Spleen (tissue), 11 donors: ENCODE measurements around the gene RIBC2. TPM values are rescaled to one million over a fixed set of nuclear protein-coding genes. Genes with fewer than 3 reads are reported as not detected.

ENCODE experiments used
- DNase-seq: peaks from one replicate; pipeline ENCODE4 v3.0.0-alpha.2; 2020
- H3K27ac ChIP-seq, 8 donors: fragments of 200-600 bp; sonication (generic) in 7 of 8; 1 replicate in 4 of 8; 2 replicates in 4 of 8; pipeline versions ENCODE4 v1.5.0 to v1.8.0; 2016 to 2021; ENCODE audit warnings: inconsistent platforms in 4 of 8, mild to moderate bottlenecking in 4 of 8, moderate library complexity in 1 of 8
- H3K27me3 ChIP-seq, 7 donors: fragments of 200-600 bp; sonication (generic) in 6 of 7; replicated peaks in 1 of 7; 1 replicate in 4 of 7; 2 replicates in 3 of 7; pipeline versions ENCODE4 v1.5.0 to v1.8.0; 2016 to 2021; ENCODE audit warnings: inconsistent platforms in 3 of 7, mild to moderate bottlenecking in 1 of 7
- H3K36me3 ChIP-seq, 6 donors: fragments of 200-600 bp; sonication (generic) in 5 of 6; 1 replicate in 4 of 6; 2 replicates in 2 of 6; pipeline versions ENCODE4 v1.5.0 to v1.8.0; 2016 to 2021; ENCODE audit warnings: inconsistent platforms in 2 of 6
- H3K4me1 ChIP-seq, 6 donors: fragments of 200-600 bp; sonication (generic) in 5 of 6; 1 replicate in 3 of 6; 2 replicates in 3 of 6; pipeline versions ENCODE4 v1.5.0 to v1.8.0; 2016 to 2021; ENCODE audit warnings: inconsistent platforms in 3 of 6
- H3K4me3 ChIP-seq, 8 donors: fragments of 200-600 bp; sonication (generic) in 7 of 8; 1 replicate in 4 of 8; 2 replicates in 4 of 8; pipeline versions ENCODE4 v1.5.0 to v1.8.0; 2016 to 2021; ENCODE audit warnings: inconsistent platforms in 4 of 8, mild to moderate bottlenecking in 4 of 8, moderate library complexity in 2 of 8
- H3K9me3 ChIP-seq, 8 donors: fragments of 200-600 bp; sonication (generic) in 7 of 8; 1 replicate in 4 of 8; 2 replicates in 4 of 8; pipeline versions ENCODE4 v1.5.0 to v1.8.0; 2016 to 2021; ENCODE audit warnings: inconsistent platforms in 4 of 8
- POLR2A ChIP-seq, 3 donors: fragments of 450-650 bp; IDR thresholded peaks; one replicate each; pipeline ENCODE4 v1.5.1; 2017; ENCODE audit warnings: antibody characterized with exemption in 3 of 3, mild to moderate bottlenecking in 1 of 3
- POLR2AphosphoS5 ChIP-seq, 3 donors: sonication (generic); formaldehyde crosslinking; IDR thresholded peaks; one replicate each; pipeline ENCODE4 v1.5.1; 2017; ENCODE audit warnings: antibody characterized with exemption in 3 of 3
- WGBS, 5 donors: extraction: QIAGEN DNeasy Blood & Tissue Kit in 3 of 5; methylation state at CpG; one replicate each; pipeline versions ENCODE4 v1.1.5 to v1.1.7; 2013 to 2018; 5-methylcytosine and 5-hydroxymethylcytosine counted together
- intact Hi-C: fragments of 100-400 bp; cut with DNase I; formaldehyde crosslinking; loops from one replicate; pipeline ENCODE4 v1.15.0; 2023; ENCODE audit warnings: low total_unique reads
- polyA plus RNA-seq, 3 donors: library from polyadenylated mRNA; stranded (reverse); fragments of 200-250 nt; gene quantifications; one replicate each; pipeline ENCODE4 v1.2.1, GENCODE V29; 2013
- total RNA-seq, 7 donors: library from RNA; depleted of rRNA in 3 of 7; stranded (reverse); fragments of >200 nt in 3 of 7; fragmentation: NEBNext Ultra II Directional in 4 of 7; extraction: Animal tissue kit (Norgen Biotek cat#: 25700) in 4 of 7; gene quantifications; one replicate each; pipeline versions ENCODE4 v1.1.0 to v1.2.1, GENCODE V29; 2016 to 2021
- TF ChIP-seq, protein P1 (sequence below), 11 experiments: fragments of 200-600 bp in 7 of 11; fragments of 450-650 bp in 4 of 11; sonication (generic) in 4 of 11; IDR thresholded peaks in 8 of 11; conservative IDR thresholded peaks in 3 of 11; 1 replicate in 7 of 11; 2 replicates in 4 of 11; pipeline versions ENCODE4 v1.4.0 to v1.8.0; 2016 to 2021; ENCODE audit warnings: antibody characterized with exemption in 11 of 11, inconsistent platforms in 4 of 11, mild to moderate bottlenecking in 1 of 11
- donor health status: healthy with polysubstance abuse.
- donor health status: DM: no; HTN: no; CAD: no; lungs with moderate emphysema.
- donor health status: DM: no; HTN: no; CAD: no.
- donor health status: Bipolar disorder and iron deficiency.
- donor health status: healthy.
- donor health status: DM: no; HTN: no; CAD: no.
- donor health status: DM: yes; HTN: yes; CAD: no.

RIBC2 gene
- total and polyA plus RNA-seq, 10 donors: 0.27 to 0.83 (median 0.37) TPM; not detected in 4

DNA sequence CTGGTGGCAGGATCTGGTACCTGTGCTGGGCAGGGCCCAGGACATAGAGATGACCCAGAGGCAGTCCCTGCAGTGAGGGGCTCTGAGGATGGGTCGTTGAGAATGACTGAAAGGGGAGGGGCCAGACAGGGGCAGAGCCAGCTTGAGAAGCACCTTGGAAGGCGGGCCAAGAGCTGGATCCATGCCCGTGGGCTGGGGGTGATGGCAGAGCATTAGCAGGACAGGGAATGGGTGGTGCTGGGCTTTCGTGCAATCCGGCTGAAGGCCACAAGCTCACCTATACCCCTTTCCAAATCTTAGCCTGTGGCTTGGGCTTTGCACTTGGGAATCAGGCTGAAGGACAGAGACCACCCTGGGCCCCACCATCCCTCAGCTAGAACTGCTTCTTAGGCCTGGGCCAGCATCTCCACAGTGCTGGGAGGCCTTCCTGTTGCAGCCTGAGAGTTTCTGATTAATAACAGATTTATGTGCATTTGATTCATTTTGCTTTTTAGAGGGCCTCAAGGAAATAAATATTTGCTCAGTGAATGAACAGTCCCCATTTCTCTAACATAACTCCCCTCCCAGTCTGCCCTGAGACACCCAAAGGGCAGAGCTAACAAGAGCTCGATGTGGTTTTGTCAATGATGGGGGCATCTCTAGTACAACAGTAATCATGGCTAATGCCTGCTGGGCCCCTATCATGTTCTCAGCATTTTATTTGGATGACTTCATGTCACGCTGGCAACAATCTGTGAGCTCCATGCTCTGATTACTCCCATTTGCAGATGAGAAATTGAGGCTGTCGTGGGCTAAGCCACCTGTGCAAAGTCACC lies 39.3 kb downstream of the RIBC2 start:
- no peaks in the 10 kb centered on the region for H3K9me3 ChIP-seq
- TF ChIP-seq, protein P1, sequence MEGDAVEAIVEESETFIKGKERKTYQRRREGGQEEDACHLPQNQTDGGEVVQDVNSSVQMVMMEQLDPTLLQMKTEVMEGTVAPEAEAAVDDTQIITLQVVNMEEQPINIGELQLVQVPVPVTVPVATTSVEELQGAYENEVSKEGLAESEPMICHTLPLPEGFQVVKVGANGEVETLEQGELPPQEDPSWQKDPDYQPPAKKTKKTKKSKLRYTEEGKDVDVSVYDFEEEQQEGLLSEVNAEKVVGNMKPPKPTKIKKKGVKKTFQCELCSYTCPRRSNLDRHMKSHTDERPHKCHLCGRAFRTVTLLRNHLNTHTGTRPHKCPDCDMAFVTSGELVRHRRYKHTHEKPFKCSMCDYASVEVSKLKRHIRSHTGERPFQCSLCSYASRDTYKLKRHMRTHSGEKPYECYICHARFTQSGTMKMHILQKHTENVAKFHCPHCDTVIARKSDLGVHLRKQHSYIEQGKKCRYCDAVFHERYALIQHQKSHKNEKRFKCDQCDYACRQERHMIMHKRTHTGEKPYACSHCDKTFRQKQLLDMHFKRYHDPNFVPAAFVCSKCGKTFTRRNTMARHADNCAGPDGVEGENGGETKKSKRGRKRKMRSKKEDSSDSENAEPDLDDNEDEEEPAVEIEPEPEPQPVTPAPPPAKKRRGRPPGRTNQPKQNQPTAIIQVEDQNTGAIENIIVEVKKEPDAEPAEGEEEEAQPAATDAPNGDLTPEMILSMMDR (IDR thresholded peaks at IDR 0.05 in 8 of 11, conservative IDR thresholded peaks at IDR 0.05 in 3 of 11): no peak
- TF ChIP-seq POLR2A (IDR thresholded peaks at IDR 0.05): no peak
- TF ChIP-seq POLR2AphosphoS5 (IDR thresholded peaks at IDR 0.05): no peak
- no peak for DNase-seq
- H3K27me3 ChIP-seq: peaks cover 0 to 8% (median 0%) of the 10 kb centered on the region in 7 donors
- H3K4me1 ChIP-seq: no peaks in the 10 kb centered on the region
- WGBS, 5 donors: 69 to 84% (median 81%) methylated on average over 4 to 8 of the region's 8 CpGs
- intact Hi-C loops: no loop called here
- no peak overlapping the region for H3K27ac ChIP-seq
- no peak overlapping the region for H3K4me3 ChIP-seq
- no peaks in the 10 kb centered on the region for H3K36me3 ChIP-seq

DNA sequence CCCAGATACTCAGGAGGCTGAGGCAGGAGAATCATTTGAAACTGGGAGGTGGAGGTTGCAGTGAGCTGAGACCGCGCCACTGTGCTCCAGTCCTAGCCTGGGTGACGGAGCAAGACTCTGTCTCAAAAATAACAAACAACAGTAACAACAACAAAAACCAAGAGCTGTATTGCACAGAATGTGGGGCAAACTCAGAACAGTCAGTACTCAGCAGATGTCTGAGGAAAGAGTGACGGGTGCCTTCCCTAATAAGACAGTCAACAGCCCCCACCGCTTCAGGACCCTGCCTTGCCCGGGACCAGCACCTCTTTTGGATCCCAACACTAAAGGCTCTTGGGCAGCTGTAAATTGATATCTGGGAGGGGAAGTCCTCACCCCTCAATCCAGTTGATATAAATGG lies 40.3 kb downstream of the RIBC2 start:
- no peak overlapping the region for H3K27ac ChIP-seq

DNA sequence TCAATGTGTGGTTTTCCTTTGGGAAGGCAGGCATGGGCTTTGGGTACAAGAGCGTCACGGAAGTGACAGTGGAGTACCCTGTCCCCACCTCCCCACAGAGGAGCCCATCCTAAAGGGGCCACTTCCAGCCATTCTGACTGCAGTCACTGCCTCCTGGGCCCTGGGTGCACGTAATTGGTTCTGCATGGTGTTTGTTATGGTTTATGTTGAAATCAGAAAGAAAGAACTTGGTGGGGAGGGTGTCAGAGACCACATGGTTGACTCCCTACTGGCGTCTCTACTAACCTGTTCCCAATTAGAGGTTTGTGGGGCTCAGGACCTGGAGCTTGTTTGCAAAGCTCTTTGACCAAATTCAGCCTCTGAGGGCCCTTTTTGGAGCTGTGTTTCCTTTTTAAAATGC lies 40.8 kb downstream of the RIBC2 start:
- WGBS, 5 donors: 67 to 75% (median 70%) methylated on average over 4 of the region's 4 CpGs
- Histone ChIP-seq H3K36me3 (no peaks in the 10 kb centered on the region), H3K4me1 (no peaks in the 10 kb centered on the region), H3K27me3 (peaks cover 0 to 8% (median 0%) of the 10 kb centered on the region in 7 donors), H3K4me3 (no peak overlapping the region), H3K27ac (no peak overlapping the region), H3K9me3 (no peaks in the 10 kb centered on the region)
- intact Hi-C loops: no loop called here
- DNase-seq: no peak
- TF ChIP-seq, protein P1 (IDR thresholded peaks at IDR 0.05 in 8 of 11, conservative IDR thresholded peaks at IDR 0.05 in 3 of 11): no peak
- no peak for TF ChIP-seq POLR2AphosphoS5 (IDR thresholded peaks at IDR 0.05)

More for the DNA sequence above, 40.3 kb downstream of the RIBC2 start:
- Histone ChIP-seq H3K4me3 (no peak overlapping the region), H3K27me3 (peaks cover 0 to 8% (median 0%) of the 10 kb centered on the region in 7 donors), H3K9me3 (no peaks in the 10 kb centered on the region), H3K4me1 (no peaks in the 10 kb centered on the region), H3K36me3 (no peaks in the 10 kb centered on the region)
- 89 to 97% (median 90%) methylated on average over 5 to 6 of the region's 6 CpGs for WGBS, 5 donors
- no peak for TF ChIP-seq POLR2A (IDR thresholded peaks at IDR 0.05)
- TF ChIP-seq POLR2AphosphoS5 (IDR thresholded peaks at IDR 0.05): no peak
- TF ChIP-seq, protein P1 (IDR thresholded peaks at IDR 0.05 in 8 of 11, conservative IDR thresholded peaks at IDR 0.05 in 3 of 11): no peak
- DNase-seq: no peak
- intact Hi-C loops: no loop called here

DNA sequence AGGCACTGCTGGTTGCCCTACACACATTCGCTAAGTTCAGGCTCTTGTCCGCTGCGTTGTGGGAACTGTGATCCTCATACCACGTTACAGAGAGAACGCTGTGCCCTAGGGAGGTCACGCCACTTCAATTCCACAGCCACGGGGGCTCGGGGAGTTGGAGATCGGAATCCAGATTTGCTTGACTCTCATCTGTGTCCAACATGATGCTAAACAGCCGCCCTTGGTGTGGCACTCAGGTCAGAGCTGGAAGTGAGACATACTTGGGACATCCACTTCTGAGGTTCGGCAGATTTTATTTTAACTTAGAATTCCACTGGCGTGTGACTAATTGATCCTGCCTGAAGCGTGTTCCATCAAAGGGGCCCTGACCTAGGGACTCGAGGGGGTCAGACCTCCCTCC lies 41.7 kb downstream of the RIBC2 start:
- no peak overlapping the region for H3K27ac ChIP-seq
- no peaks in the 10 kb centered on the region for H3K9me3 ChIP-seq
- no peaks in the 10 kb centered on the region for H3K36me3 ChIP-seq
- no peaks in the 10 kb centered on the region for H3K4me1 ChIP-seq
- intact Hi-C loops: no loop called here
- WGBS, 5 donors: 78 to 84% (median 82%) methylated on average over 14 of the region's 14 CpGs
- H3K27me3 ChIP-seq: peaks cover 0 to 16% (median 0%) of the 10 kb centered on the region in 7 donors
- TF ChIP-seq, protein P1 (IDR thresholded peaks at IDR 0.05 in 8 of 11, conservative IDR thresholded peaks at IDR 0.05 in 3 of 11): no peak
- no peak for TF ChIP-seq POLR2AphosphoS5 (IDR thresholded peaks at IDR 0.05)
- TF ChIP-seq POLR2A (IDR thresholded peaks at IDR 0.05): no peak
- no peak overlapping the region for H3K4me3 ChIP-seq
- no peak for DNase-seq
